WTC11 (cell line): Measurements from ENCODE around the gene FAM228B. TPM values are rescaled to one million over a fixed set of nuclear protein-coding genes. Genes with fewer than 3 reads are reported as not detected.
A peak's percentile ranks its signal among the peaks of the same experiment; 100 is the strongest.

ENCODE experiments used
- ATAC-seq: fragments of 200-7000 bp; cut with Tn5 transposase; 2 replicates; pipeline ENCODE4 v1.10.0; 2021; ENCODE audit warnings: mild to moderate bottlenecking, moderate library complexity
- CTCF ChIA-PET: fragments of 300-600 bp; sonication (Branson Sonifier 250); formaldehyde crosslinking; loops from one replicate; lab custom pipeline; 2021; ENCODE audit warnings: antibody characterized with exemption; lab: Charles Lee
- POLR2A ChIA-PET: fragments of 350-600 bp; sonication (Branson Sonifier 250); formaldehyde crosslinking; loops from one replicate; lab custom pipeline; 2021; ENCODE audit warnings: antibody characterized with exemption; lab: Charles Lee
- DNase-seq: peaks from one replicate; pipeline ENCODE4 v3.0.0; 2021; ENCODE audit warnings: low spot score
- H3K27ac Mint-ChIP-seq: 2 replicates; pipeline ENCODE4 v1.8.0; 2021; ENCODE audit warnings: mixed read lengths
- H3K27me3 Mint-ChIP-seq: 2 replicates; pipeline ENCODE4 v1.8.0; 2021; ENCODE audit warnings: low read depth, mild to moderate bottlenecking, moderate library complexity, mixed read lengths
- H3K36me3 Mint-ChIP-seq: 2 replicates; pipeline ENCODE4 v1.8.0; 2021; ENCODE audit warnings: mixed read lengths
- H3K4me1 Mint-ChIP-seq: 2 replicates; pipeline ENCODE4 v1.8.0; 2022; ENCODE audit warnings: mixed read lengths
- H3K4me3 Mint-ChIP-seq: 2 replicates; pipeline ENCODE4 v1.8.0; 2021; ENCODE audit warnings: mild to moderate bottlenecking, moderate library complexity, mixed read lengths
- H3K9me3 Mint-ChIP-seq: 2 replicates; pipeline ENCODE4 v1.8.0; 2021; ENCODE audit warnings: mixed read lengths
- AFF4 ChIP-seq: sonication (generic); formaldehyde crosslinking; IDR thresholded peaks from 2 replicates; pipeline ENCODE4 v1.8.1; 2023; ENCODE audit warnings: mild to moderate bottlenecking, missing genetic modification reagents, borderline replicate concordance
- CREM ChIP-seq: sonication (generic); formaldehyde crosslinking; IDR thresholded peaks from 2 replicates; pipeline ENCODE4 v1.8.1; 2022; ENCODE audit warnings: mild to moderate bottlenecking, missing genetic modification reagents, moderate library complexity
- FOXP4 ChIP-seq: sonication (generic); formaldehyde crosslinking; IDR thresholded peaks from 2 replicates; pipeline ENCODE4 v1.8.0; 2022; ENCODE audit warnings: mild to moderate bottlenecking, missing genetic modification reagents
- GRHL2 ChIP-seq: fragments of 250-450 bp; sonication (Bioruptor Pico); IDR thresholded peaks from 2 replicates; pipeline ENCODE4 v1.8.0; 2022; ENCODE audit warnings: mild to moderate bottlenecking, moderate library complexity; ENCODE audit not compliant: insufficient replicate concordance, severe bottlenecking
- NFATC4 ChIP-seq: fragments of 250-450 bp; sonication (Bioruptor Pico); IDR thresholded peaks from 2 replicates; pipeline ENCODE4 v1.9.0; 2021; ENCODE audit warnings: mild to moderate bottlenecking
- NFE2L1 ChIP-seq: sonication (generic); formaldehyde crosslinking; IDR thresholded peaks from 2 replicates; pipeline ENCODE4 v1.8.1; 2023; ENCODE audit warnings: missing genetic modification reagents
- NR1H2 ChIP-seq: sonication (generic); formaldehyde crosslinking; IDR thresholded peaks from 2 replicates; pipeline ENCODE4 v1.9.0; 2021; ENCODE audit warnings: mild to moderate bottlenecking, moderate library complexity, missing genetic modification reagents
- PRDM15 ChIP-seq: sonication (generic); formaldehyde crosslinking; IDR thresholded peaks from 2 replicates; pipeline ENCODE4 v1.8.0; 2022; ENCODE audit warnings: missing genetic modification reagents
- RELA ChIP-seq: sonication (generic); formaldehyde crosslinking; IDR thresholded peaks from 2 replicates; pipeline ENCODE4 v1.8.1; 2022; ENCODE audit warnings: missing genetic modification reagents, mild to moderate bottlenecking, borderline replicate concordance
- RORB ChIP-seq: fragments of 250-450 bp; sonication (Bioruptor Pico); IDR thresholded peaks from 2 replicates; pipeline ENCODE4 v1.9.0; 2021; ENCODE audit warnings: mild to moderate bottlenecking
- STAT6 ChIP-seq: sonication (generic); formaldehyde crosslinking; conservative IDR thresholded peaks from 2 replicates; pipeline ENCODE4 v1.8.1; 2023; ENCODE audit warnings: mild to moderate bottlenecking, low read depth, missing genetic modification reagents, moderate library complexity
- TCF7 ChIP-seq: sonication (generic); formaldehyde crosslinking; IDR thresholded peaks from 2 replicates; pipeline ENCODE4 v1.8.0; 2022; ENCODE audit warnings: mild to moderate bottlenecking, low read depth, missing genetic modification reagents, moderate library complexity
- ZNF138 ChIP-seq: sonication (generic); formaldehyde crosslinking; conservative IDR thresholded peaks from 2 replicates; pipeline ENCODE4 v1.8.1; 2022; ENCODE audit warnings: mild to moderate bottlenecking, moderate library complexity, missing genetic modification reagents
- ZNF232 ChIP-seq: sonication (generic); formaldehyde crosslinking; IDR thresholded peaks from 2 replicates; pipeline ENCODE4 v1.8.0; 2022; ENCODE audit warnings: mild to moderate bottlenecking, missing genetic modification reagents
- total RNA-seq: library from RNA; stranded (reverse); gene quantifications from 3 replicates; pipeline ENCODE4 v1.2.3, GENCODE V29; 2021

The FAM228B gene
- total RNA-seq, 1 experiment from 2014 or later: 2.7 TPM

- CTCF ChIA-PET: interaction anchor here (0.9 to 1.1 kb wide), 2 partner anchors 20 to 60 kb away, joined by 3 read pairs; no protein-coding TSS in a partner anchor
- POLR2A ChIA-PET: no interaction called here
- no peak overlapping the region for H3K27ac Mint-ChIP-seq
- peaks cover 34% of the 10 kb centered on the region for H3K9me3 Mint-ChIP-seq
- DNase-seq (no peak), ATAC-seq (peak; percentile 22)
- 0 out of 2 replicates have a peak, but pooled peaks cover 4% of the 10 kb centered on the region for H3K4me1 Mint-ChIP-seq
- H3K27me3 Mint-ChIP-seq: peaks cover 18% of the 10 kb centered on the region
- H3K36me3 Mint-ChIP-seq: peaks cover 9% of the 10 kb centered on the region
- no peak overlapping the region for H3K4me3 Mint-ChIP-seq
- no peak for TF ChIP-seq NFE2L1 (CRISPR knock-in tag)
- no peak for TF ChIP-seq CREM (CRISPR knock-in tag)
- no peak for TF ChIP-seq NR1H2 (CRISPR knock-in tag)
- TF ChIP-seq STAT6 (CRISPR knock-in tag): no peak
- no peak for TF ChIP-seq AFF4 (CRISPR knock-in tag)
- no peak for TF ChIP-seq FOXP4 (CRISPR knock-in tag)
- no peak for TF ChIP-seq TCF7 (CRISPR knock-in tag)
- TF ChIP-seq NFATC4: no peak
- no peak for TF ChIP-seq PRDM15 (CRISPR knock-in tag)
- TF ChIP-seq ZNF138 (CRISPR knock-in tag): no peak
- no peak for TF ChIP-seq RELA
- no peak for TF ChIP-seq RORB (CRISPR knock-in tag)
- no peak for TF ChIP-seq ZNF232 (CRISPR knock-in tag)
- no peak for TF ChIP-seq GRHL2 (CRISPR knock-in tag)
These were observed 19.1 kb upstream of the FAM228B start for GRCh38 chr2:24104110-24104650.
